ENCODE measurements around the gene SGK2.

GRCh38 chr20:43590392-43591303, 31.8 kb downstream of the SGK2 start, which contains the start of gene IFT52:
- TF ChIP-seq, protein P1, sequence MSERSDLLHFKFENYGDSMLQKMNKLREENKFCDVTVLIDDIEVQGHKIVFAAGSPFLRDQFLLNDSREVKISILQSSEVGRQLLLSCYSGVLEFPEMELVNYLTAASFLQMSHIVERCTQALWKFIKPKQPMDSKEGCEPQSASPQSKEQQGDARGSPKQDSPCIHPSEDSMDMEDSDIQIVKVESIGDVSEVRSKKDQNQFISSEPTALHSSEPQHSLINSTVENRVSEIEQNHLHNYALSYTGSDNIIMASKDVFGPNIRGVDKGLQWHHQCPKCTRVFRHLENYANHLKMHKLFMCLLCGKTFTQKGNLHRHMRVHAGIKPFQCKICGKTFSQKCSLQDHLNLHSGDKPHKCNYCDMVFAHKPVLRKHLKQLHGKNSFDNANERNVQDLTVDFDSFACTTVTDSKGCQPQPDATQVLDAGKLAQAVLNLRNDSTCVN (tag by site-specific recombination; optimal IDR thresholded peaks at IDR 0.05): peak; percentile 56
- TF ChIP-seq ZNF610 (tag by site-specific recombination; IDR thresholded peaks at IDR 0.05; ENCODE audit: borderline replicate concordance) (no peak), SALL2 (tag by site-specific recombination; IDR thresholded peaks at IDR 0.05; ENCODE audit: borderline replicate concordance) (no peak), ZNF785 (tag by site-specific recombination; IDR thresholded peaks at IDR 0.05) (no peak)
- TF ChIP-seq, protein P2, sequence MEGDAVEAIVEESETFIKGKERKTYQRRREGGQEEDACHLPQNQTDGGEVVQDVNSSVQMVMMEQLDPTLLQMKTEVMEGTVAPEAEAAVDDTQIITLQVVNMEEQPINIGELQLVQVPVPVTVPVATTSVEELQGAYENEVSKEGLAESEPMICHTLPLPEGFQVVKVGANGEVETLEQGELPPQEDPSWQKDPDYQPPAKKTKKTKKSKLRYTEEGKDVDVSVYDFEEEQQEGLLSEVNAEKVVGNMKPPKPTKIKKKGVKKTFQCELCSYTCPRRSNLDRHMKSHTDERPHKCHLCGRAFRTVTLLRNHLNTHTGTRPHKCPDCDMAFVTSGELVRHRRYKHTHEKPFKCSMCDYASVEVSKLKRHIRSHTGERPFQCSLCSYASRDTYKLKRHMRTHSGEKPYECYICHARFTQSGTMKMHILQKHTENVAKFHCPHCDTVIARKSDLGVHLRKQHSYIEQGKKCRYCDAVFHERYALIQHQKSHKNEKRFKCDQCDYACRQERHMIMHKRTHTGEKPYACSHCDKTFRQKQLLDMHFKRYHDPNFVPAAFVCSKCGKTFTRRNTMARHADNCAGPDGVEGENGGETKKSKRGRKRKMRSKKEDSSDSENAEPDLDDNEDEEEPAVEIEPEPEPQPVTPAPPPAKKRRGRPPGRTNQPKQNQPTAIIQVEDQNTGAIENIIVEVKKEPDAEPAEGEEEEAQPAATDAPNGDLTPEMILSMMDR (tag by site-specific recombination; IDR thresholded peaks at IDR 0.05): no peak
- TF ChIP-seq, protein P3, sequence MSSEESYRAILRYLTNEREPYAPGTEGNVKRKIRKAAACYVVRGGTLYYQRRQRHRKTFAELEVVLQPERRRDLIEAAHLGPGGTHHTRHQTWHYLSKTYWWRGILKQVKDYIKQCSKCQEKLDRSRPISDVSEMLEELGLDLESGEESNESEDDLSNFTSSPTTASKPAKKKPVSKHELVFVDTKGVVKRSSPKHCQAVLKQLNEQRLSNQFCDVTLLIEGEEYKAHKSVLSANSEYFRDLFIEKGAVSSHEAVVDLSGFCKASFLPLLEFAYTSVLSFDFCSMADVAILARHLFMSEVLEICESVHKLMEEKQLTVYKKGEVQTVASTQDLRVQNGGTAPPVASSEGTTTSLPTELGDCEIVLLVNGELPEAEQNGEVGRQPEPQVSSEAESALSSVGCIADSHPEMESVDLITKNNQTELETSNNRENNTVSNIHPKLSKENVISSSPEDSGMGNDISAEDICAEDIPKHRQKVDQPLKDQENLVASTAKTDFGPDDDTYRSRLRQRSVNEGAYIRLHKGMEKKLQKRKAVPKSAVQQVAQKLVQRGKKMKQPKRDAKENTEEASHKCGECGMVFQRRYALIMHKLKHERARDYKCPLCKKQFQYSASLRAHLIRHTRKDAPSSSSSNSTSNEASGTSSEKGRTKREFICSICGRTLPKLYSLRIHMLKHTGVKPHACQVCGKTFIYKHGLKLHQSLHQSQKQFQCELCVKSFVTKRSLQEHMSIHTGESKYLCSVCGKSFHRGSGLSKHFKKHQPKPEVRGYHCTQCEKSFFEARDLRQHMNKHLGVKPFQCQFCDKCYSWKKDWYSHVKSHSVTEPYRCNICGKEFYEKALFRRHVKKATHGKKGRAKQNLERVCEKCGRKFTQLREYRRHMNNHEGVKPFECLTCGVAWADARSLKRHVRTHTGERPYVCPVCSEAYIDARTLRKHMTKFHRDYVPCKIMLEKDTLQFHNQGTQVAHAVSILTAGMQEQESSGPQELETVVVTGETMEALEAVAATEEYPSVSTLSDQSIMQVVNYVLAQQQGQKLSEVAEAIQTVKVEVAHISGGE (tag by site-specific recombination; conservative IDR thresholded peaks at IDR 0.05; ENCODE audit: low read depth): peak; percentile 50; the same call in 1 of the 2 replicates

Data from HEK293 (cell line).